ACC112 (cell line): Measurements from ENCODE around the gene CRABP2.

Experiments used
- H2AFZ ChIP-seq: fragments of 200-600 bp; sonication (generic); one replicate; pipeline ENCODE4 v1.6.0; 2017; ENCODE audit warnings: antibody characterized with exemption, low read length; ENCODE audit not compliant: unreplicated experiment
- H3K27ac ChIP-seq: fragments of 200-600 bp; sonication (generic); 2 replicates; pipeline ENCODE4 v1.5.1; 2014; ENCODE audit warnings: low read depth, mild to moderate bottlenecking, antibody characterized with exemption, low read length, moderate library complexity
- H3K27me3 ChIP-seq: fragments of 200-600 bp; sonication (generic); 2 replicates; pipeline ENCODE4 v1.6.1; 2014; ENCODE audit warnings: mild to moderate bottlenecking, antibody characterized with exemption, low read length, moderate library complexity, mixed read lengths; ENCODE audit not compliant: insufficient read depth
- H3K36me3 ChIP-seq: fragments of 200-600 bp; sonication (generic); 2 replicates; pipeline ENCODE4 v1.6.1; 2016; ENCODE audit warnings: mild to moderate bottlenecking, antibody characterized with exemption, low read length, moderate library complexity, mixed read lengths; ENCODE audit not compliant: insufficient read depth
- H3K4me1 ChIP-seq: fragments of 200-600 bp; sonication (generic); one replicate; pipeline ENCODE4 v1.6.1; 2016; ENCODE audit warnings: low read length, mixed read lengths; ENCODE audit not compliant: insufficient read depth, unreplicated experiment, control insufficient read depth
- H3K4me3 ChIP-seq: fragments of 200-600 bp; sonication (generic); 2 replicates; pipeline ENCODE4 v1.5.1; 2014; ENCODE audit warnings: mild to moderate bottlenecking, low read depth, low read length
- H3K79me2 ChIP-seq: fragments of 200-600 bp; sonication (generic); one replicate; pipeline ENCODE4 v1.6.0; 2016; ENCODE audit warnings: low read length; ENCODE audit not compliant: control insufficient read depth, unreplicated experiment, insufficient read depth

The CRABP2 gene

DNA sequence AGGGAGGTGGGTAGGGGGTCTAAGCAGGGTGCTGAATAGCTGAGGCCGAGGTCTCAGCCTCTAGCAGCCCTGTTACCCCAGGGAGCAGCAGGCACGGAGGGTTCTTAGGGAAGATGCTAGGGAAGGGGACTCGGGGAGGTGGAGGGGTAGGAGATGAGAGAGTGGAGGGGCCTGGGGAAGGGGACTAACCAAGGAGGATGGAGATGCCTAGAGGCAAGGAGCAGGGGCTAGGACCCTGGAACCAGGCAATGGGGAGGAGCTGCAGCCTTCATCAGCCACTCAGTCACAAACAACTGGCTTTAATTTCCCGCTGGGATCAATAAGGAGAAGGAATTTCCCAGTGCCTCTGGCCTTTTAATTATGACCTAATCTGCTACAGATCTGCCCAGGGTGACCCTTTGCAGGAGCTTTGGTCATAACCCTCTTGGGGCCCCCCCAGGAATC lies 2.9 kb upstream of the CRABP2 start:
- no peak overlapping the region for H3K27ac ChIP-seq
- H3K79me2 ChIP-seq: no peaks in the 10 kb centered on the region
- peaks cover 68% of the 10 kb centered on the region for H3K4me1 ChIP-seq
- H2AFZ ChIP-seq: no peak overlapping the region
- H3K4me3 ChIP-seq: no peak overlapping the region
- H3K36me3 ChIP-seq: no peaks in the 10 kb centered on the region
- H3K27me3 ChIP-seq: no peaks in the 10 kb centered on the region

GRCh38 chr1:156707417-156708217 lies 2.2 kb upstream of the CRABP2 start:
- no peak overlapping the region for H3K4me3 ChIP-seq
- no peak overlapping the region for H3K27ac ChIP-seq
- H3K36me3 ChIP-seq: no peaks in the 10 kb centered on the region
- H3K79me2 ChIP-seq: no peaks in the 10 kb centered on the region
- H3K27me3 ChIP-seq: no peaks in the 10 kb centered on the region
- peaks cover 63% of the 10 kb centered on the region for H3K4me1 ChIP-seq
- no peak overlapping the region for H2AFZ ChIP-seq

DNA sequence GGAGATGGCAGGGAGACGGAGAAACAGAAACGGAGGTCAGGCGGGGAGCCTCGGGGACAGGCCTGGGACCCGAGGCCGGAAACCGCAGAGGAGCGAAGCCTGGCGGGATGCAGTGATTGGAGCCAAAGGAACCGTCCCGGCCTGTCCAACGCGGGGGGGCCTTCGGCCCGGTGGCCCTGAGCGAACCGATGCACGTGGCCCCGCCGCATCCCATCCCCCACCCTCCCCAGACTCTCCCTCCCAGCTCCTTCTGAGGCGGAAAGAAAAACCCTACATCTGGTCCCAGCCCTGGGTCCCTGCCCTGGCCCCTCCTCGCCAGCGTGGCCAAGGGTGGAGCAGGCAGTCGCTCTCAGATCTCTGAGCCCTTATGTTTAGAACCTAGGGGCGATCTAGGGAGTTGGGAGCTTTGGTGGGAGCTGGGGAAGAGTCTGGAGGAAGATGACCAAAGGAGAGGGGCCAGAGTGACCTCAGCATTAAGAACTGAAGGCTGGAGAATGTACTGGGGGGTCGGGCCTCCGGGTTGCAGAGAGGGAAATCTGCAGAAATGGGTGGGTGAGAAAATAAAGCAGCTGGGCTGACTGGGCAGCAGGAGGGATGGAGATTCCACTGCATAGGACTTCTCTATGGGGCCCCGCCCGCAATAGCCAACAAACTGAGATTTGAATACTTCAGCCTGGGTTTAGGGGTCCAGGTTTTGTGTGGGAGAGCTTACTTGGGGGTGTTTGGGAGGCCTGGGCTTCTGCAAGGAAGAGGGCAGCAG lies 1.5 kb upstream of the CRABP2 start:
- no peaks in the 10 kb centered on the region for H3K36me3 ChIP-seq
- no peak overlapping the region for H3K27ac ChIP-seq
- H3K4me1 ChIP-seq: peaks cover 61% of the 10 kb centered on the region
- H3K4me3 ChIP-seq: peak overlapping the region; percentile 71
- H2AFZ ChIP-seq: peak overlapping the region; percentile 27
- H3K79me2 ChIP-seq: no peaks in the 10 kb centered on the region
- no peaks in the 10 kb centered on the region for H3K27me3 ChIP-seq

DNA sequence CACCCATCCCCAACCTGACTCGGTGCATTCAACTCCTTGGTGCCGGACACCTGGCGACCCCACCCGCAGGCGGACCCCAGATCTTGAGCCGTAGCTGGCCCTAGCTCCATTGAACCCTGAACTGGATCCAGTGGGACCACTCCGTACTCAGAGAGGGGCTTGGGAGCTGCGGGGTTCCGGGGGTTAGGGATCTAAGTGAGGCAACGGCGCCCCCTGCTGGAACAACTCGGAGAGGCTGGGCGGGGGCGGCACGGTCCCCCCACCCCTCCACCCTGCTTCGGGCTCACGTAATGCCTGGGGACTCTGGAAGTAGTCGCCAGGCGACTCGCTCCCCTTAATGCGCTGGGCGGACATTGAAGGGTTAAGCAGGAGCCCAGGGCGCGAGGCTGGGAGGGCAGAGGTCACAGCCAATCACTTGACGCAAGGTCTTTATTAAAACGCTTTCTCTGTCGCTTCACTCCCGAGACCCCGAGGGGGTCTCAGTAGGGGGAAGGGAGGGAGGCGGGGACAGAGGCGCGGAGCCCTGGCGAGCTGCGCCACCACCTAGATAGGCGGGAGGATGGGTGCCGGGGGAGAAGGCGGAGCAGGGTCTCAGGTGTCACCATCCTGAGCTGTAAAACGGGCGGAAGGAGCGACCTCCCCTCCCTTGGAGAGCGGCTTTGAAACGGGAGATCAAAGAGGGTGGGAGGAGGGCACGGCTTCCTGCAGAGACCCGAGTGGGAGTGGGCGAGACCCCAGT lies 704 bp upstream of the CRABP2 start:
- no peaks in the 10 kb centered on the region for H3K27me3 ChIP-seq
- H3K79me2 ChIP-seq: no peaks in the 10 kb centered on the region
- no peaks in the 10 kb centered on the region for H3K36me3 ChIP-seq
- H2AFZ ChIP-seq: peak overlapping the region; percentile 27
- no peak overlapping the region for H3K27ac ChIP-seq
- H3K4me3 ChIP-seq: peak overlapping the region; percentile 71
- peaks cover 56% of the 10 kb centered on the region for H3K4me1 ChIP-seq

DNA sequence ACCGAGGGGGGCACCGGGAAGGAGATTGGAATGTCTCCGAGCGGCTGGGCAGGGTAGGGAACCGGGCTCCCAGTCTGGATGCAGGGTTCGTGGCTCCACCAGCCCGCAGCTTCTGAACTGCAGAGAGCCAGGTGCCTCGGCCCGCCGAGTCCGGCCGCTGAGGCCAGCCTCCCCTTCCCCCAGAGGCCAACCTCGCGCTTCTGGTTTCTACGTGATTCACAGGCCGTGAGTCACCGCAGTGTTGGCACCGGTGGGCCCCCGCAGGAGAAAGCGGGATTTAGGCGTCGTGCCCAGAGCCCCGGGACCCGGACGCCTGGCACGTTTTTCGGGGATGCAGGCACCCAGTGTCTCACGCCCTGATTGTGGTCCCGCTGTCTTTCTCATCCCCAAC lies 458 bp downstream of the CRABP2 start:
- Histone ChIP-seq H3K27ac (no peak overlapping the region), H3K36me3 (no peaks in the 10 kb centered on the region), H2AFZ (peak overlapping the region; percentile 18), H3K27me3 (no peaks in the 10 kb centered on the region), H3K4me3 (peak overlapping the region; percentile 71), H3K4me1 (peaks cover 44% of the 10 kb centered on the region), H3K79me2 (no peaks in the 10 kb centered on the region)

- no peaks in the 10 kb centered on the region for H3K36me3 ChIP-seq
- H3K4me1 ChIP-seq: peaks cover 37% of the 10 kb centered on the region
- H3K79me2 ChIP-seq: no peaks in the 10 kb centered on the region
- H3K27me3 ChIP-seq: no peaks in the 10 kb centered on the region
- H3K27ac ChIP-seq: no peak overlapping the region
- peak overlapping the region; percentile 71 for H3K4me3 ChIP-seq
- H2AFZ ChIP-seq: no peak overlapping the region
These were observed 1.1 kb downstream of the CRABP2 start for GRCh38 chr1:156704166-156704711.

GRCh38 chr1:156703741-156704140 lies 1.6 kb downstream of the CRABP2 start:
- no peak overlapping the region for H3K27ac ChIP-seq
- peaks cover 33% of the 10 kb centered on the region for H3K4me1 ChIP-seq
- H3K36me3 ChIP-seq: no peaks in the 10 kb centered on the region
- no peaks in the 10 kb centered on the region for H3K27me3 ChIP-seq
- H3K79me2 ChIP-seq: no peaks in the 10 kb centered on the region
- H3K4me3 ChIP-seq: peak overlapping the region; percentile 0; the same call in 1 of the 2 replicates
- H2AFZ ChIP-seq: no peak overlapping the region

DNA sequence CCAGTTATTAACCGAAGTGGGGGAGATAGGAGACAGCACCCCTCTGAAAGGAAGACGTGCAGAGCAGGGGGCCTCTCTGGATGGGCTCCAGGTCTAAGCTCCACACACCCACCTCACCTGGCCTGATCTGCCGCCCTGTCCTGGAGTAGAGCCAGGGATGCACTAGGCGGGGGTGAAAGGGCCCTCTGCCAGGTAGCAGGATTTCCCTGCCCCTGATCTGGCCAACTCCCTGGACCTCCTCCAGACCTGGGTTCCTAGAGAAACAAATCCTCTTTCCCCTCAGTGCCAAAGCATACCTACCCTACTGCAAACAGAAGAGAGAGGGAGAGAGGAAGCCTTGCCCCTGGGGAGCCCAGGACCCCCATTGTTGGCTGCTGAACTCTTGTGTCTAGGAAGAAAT lies 2.0 kb downstream of the CRABP2 start:
- H3K27ac ChIP-seq: no peak overlapping the region
- peak overlapping the region; percentile 0; the same call in 1 of the 2 replicates for H3K4me3 ChIP-seq
- no peaks in the 10 kb centered on the region for H3K79me2 ChIP-seq
- peaks cover 29% of the 10 kb centered on the region for H3K4me1 ChIP-seq
- H3K27me3 ChIP-seq: no peaks in the 10 kb centered on the region
- no peaks in the 10 kb centered on the region for H3K36me3 ChIP-seq
- H2AFZ ChIP-seq: no peak overlapping the region

GRCh38 chr1:156700736-156701531 lies 4.4 kb downstream of the CRABP2 start:
- peaks cover 8% of the 10 kb centered on the region for H3K4me1 ChIP-seq
- no peak overlapping the region for H3K27ac ChIP-seq
- H2AFZ ChIP-seq: no peak overlapping the region
- no peaks in the 10 kb centered on the region for H3K27me3 ChIP-seq
- no peaks in the 10 kb centered on the region for H3K36me3 ChIP-seq
- H3K79me2 ChIP-seq: no peaks in the 10 kb centered on the region
- H3K4me3 ChIP-seq: no peak overlapping the region

DNA sequence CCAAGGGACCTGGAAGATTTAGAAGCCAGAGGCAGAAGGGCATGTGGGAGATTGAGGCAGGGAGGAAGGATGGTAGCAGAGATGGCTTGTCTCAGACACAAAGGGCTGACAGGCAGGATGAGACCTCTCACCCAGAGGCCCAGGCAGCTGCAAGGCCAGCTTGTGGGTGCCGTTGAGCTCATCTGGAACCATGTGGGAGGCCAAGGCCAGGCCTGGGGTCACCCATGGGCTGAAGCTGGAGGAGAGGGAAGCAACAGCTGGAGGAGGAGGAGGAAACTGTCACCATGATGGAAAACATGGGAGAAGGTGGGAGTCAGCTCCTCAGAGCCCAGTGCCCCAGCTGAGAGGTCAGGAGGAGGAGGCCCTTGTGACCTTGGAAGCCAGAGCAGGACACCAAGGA lies 6.4 kb downstream of the CRABP2 start:
- Histone ChIP-seq H2AFZ (no peak overlapping the region), H3K27ac (no peak overlapping the region), H3K36me3 (no peaks in the 10 kb centered on the region)

More for the DNA sequence above, 6.4 kb downstream of the CRABP2 start:
- H3K79me2 ChIP-seq: no peaks in the 10 kb centered on the region
- no peaks in the 10 kb centered on the region for H3K27me3 ChIP-seq
- no peaks in the 10 kb centered on the region for H3K4me1 ChIP-seq
- H3K4me3 ChIP-seq: no peak overlapping the region
